ENCODE measurements around the gene GKN2.
"Not testable (repeated sequence)": the region's sequence is repeated elsewhere in the genome, so short reads cannot be mapped to it uniquely, and the experiment has no call there.

Gene GKN2

GRCh38 chr2:68961380-68961779, 8.7 kb upstream of the GKN2 start:
- no peak for DNase-seq (ENCODE audit: low read depth in 2 of 2)

GRCh38 chr2:68959001-68959400, 6.3 kb upstream of the GKN2 start:
- no peak for DNase-seq (ENCODE audit: low read depth in 2 of 2)

- not testable (repeated sequence) for DNase-seq (ENCODE audit: low read depth in 2 of 2)
These were observed 2.7 kb upstream of the GKN2 start for GRCh38 chr2:68955432-68955831.

GRCh38 chr2:68951899-68952298, 794 bp downstream of the GKN2 start:
- DNase-seq (ENCODE audit: low read depth in 2 of 2), result no peak

GRCh38 chr2:68948710-68949109, 4.0 kb downstream of the GKN2 start:
- DNase-seq (ENCODE audit: low read depth in 2 of 2), result no peak

- no peak for DNase-seq (ENCODE audit: low read depth in 2 of 2)
These were observed 6.6 kb downstream of the GKN2 start for GRCh38 chr2:68946117-68946516.

- peak; percentile 50 to 55 for DNase-seq (ENCODE audit: low read depth in 2 of 2)
These were observed 8.8 kb downstream of the GKN2 start for GRCh38 chr2:68943581-68944568.

- DNase-seq (ENCODE audit: low read depth in 2 of 2), result no peak
These were observed 9.9 kb downstream of the GKN2 start for GRCh38 chr2:68942827-68943226.

GRCh38 chr2:68940369-68940768, 12.3 kb downstream of the GKN2 start:
- no peak for DNase-seq (ENCODE audit: low read depth in 2 of 2)

- no peak for DNase-seq (ENCODE audit: low read depth in 2 of 2)
These were observed 12.7 kb downstream of the GKN2 start for GRCh38 chr2:68939962-68940361.

GRCh38 chr2:68938938-68939337, 13.8 kb downstream of the GKN2 start:
- DNase-seq (ENCODE audit: low read depth in 2 of 2), result no peak

- DNase-seq (ENCODE audit: low read depth in 2 of 2), result no peak
These were observed 15.2 kb downstream of the GKN2 start for GRCh38 chr2:68937346-68938055.

- no peak for DNase-seq (ENCODE audit: low read depth in 2 of 2)
These were observed 15.8 kb downstream of the GKN2 start for GRCh38 chr2:68936889-68937288.

GRCh38 chr2:68936427-68936826, 16.3 kb downstream of the GKN2 start:
- peak; percentile 16 to 20 for DNase-seq (ENCODE audit: low read depth in 2 of 2)

- DNase-seq (ENCODE audit: low read depth in 2 of 2), result no peak
These were observed 17.2 kb downstream of the GKN2 start for GRCh38 chr2:68935471-68935870.

GRCh38 chr2:68934021-68934420, 18.7 kb downstream of the GKN2 start:
- DNase-seq (ENCODE audit: low read depth in 2 of 2), result no peak

- DNase-seq (ENCODE audit: low read depth in 2 of 2), result no peak
These were observed 20.3 kb downstream of the GKN2 start for GRCh38 chr2:68932402-68932801.

- peak; percentile 60 to 64 for DNase-seq (ENCODE audit: low read depth in 2 of 2)
These were observed 20.9 kb downstream of the GKN2 start for GRCh38 chr2:68931799-68932198.

GRCh38 chr2:68931149-68931711, 21.5 kb downstream of the GKN2 start:
- DNase-seq (ENCODE audit: low read depth in 2 of 2), result no peak

- DNase-seq (ENCODE audit: low read depth in 2 of 2), result no peak
These were observed 25.9 kb downstream of the GKN2 start for GRCh38 chr2:68926796-68927195.

GRCh38 chr2:68925295-68925896, 27.3 kb downstream of the GKN2 start:
- DNase-seq (ENCODE audit: low read depth in 2 of 2), result no peak

GRCh38 chr2:68921646-68922045, 31.0 kb downstream of the GKN2 start:
- DNase-seq (ENCODE audit: low read depth in 2 of 2), result no peak

Data from fibroblast of skin of left quadriceps (primary cell).